Mesendoderm (in vitro differentiated cells): ENCODE results near the gene CCDC192.

Experiments used
- DNase-seq: peaks from one replicate; pipeline ENCODE4 v3.0.0; 2013
- H2AK5ac ChIP-seq: 2 replicates; pipeline ENCODE4 v1.6.1; 2013; ENCODE audit warnings: low read length, inconsistent platforms
- H2BK120ac ChIP-seq: 2 replicates; pipeline ENCODE4 v1.6.1; 2013; ENCODE audit warnings: low read depth, mild to moderate bottlenecking, low read length, moderate library complexity, mixed read lengths
- H2BK15ac ChIP-seq: replicated peaks from 2 replicates; pipeline ENCODE4 v1.6.1; 2013; ENCODE audit warnings: low read depth, mild to moderate bottlenecking, moderate library complexity
- H2BK5ac ChIP-seq: 2 replicates; pipeline ENCODE4 v1.6.1; 2013; ENCODE audit warnings: low read length, inconsistent platforms
- H3K18ac ChIP-seq: 2 replicates; pipeline ENCODE4 v1.6.1; 2013; ENCODE audit warnings: mild to moderate bottlenecking, low read length, mixed read lengths
- H3K23ac ChIP-seq: one replicate; pipeline ENCODE4 v1.6.1; 2013; ENCODE audit warnings: low read length
- H3K27ac ChIP-seq: 2 replicates; pipeline ENCODE4 v1.5.1; 2013; ENCODE audit warnings: low read depth, mild to moderate bottlenecking, inconsistent platforms, low read length, moderate library complexity
- H3K27me3 ChIP-seq: 2 replicates; pipeline ENCODE4 v1.6.1; 2013; ENCODE audit warnings: low read length, control low read depth, mild to moderate bottlenecking, inconsistent platforms; ENCODE audit not compliant: insufficient read depth, poor library complexity
- H3K36me3 ChIP-seq: 2 replicates; pipeline ENCODE4 v1.6.1; 2013; ENCODE audit warnings: low read length, inconsistent platforms; ENCODE audit not compliant: control insufficient read depth, insufficient read depth
- H3K4ac ChIP-seq: one replicate; pipeline ENCODE4 v1.6.1; 2013; ENCODE audit warnings: low read depth, mild to moderate bottlenecking, low read length, moderate library complexity
- H3K4me1 ChIP-seq: 2 replicates; pipeline ENCODE4 v1.6.1; 2013; ENCODE audit warnings: low read depth, low read length, inconsistent platforms; ENCODE audit not compliant: control insufficient read depth
- H3K4me2 ChIP-seq: 2 replicates; pipeline ENCODE4 v1.6.1; 2013; ENCODE audit warnings: low read length
- H3K4me3 ChIP-seq: 2 replicates; pipeline ENCODE4 v1.5.1; 2013; ENCODE audit warnings: mild to moderate bottlenecking, low read length
- H3K56ac ChIP-seq: one replicate; pipeline ENCODE4 v1.6.1; 2013; ENCODE audit warnings: low read length
- H3K79me1 ChIP-seq: 2 replicates; pipeline ENCODE4 v1.6.1; 2013; ENCODE audit warnings: low read length, inconsistent platforms
- H3K79me2 ChIP-seq: 2 replicates; pipeline ENCODE4 v1.6.1; 2013; ENCODE audit warnings: mild to moderate bottlenecking, low read length; ENCODE audit not compliant: control insufficient read depth, insufficient read depth
- H3K9ac ChIP-seq: 2 replicates; pipeline ENCODE4 v1.6.1; 2013; ENCODE audit warnings: low read length, inconsistent platforms
- H4K5ac ChIP-seq: one replicate; pipeline ENCODE4 v1.6.1; 2013; ENCODE audit warnings: low read length
- H4K8ac ChIP-seq: one replicate; pipeline ENCODE4 v1.6.1; 2013; ENCODE audit warnings: low read depth, mild to moderate bottlenecking, control low read depth, low read length, moderate library complexity
- WGBS: extraction: QIAGEN DNeasy Blood & Tissue Kit; methylation state at CpG from one replicate; pipeline ENCODE4 v1.1.7; 2013; ENCODE audit warnings: low lambda C conversion rate, missing lambda C conversion rate; ENCODE audit not compliant: insufficient coverage; ENCODE audit errors: extremely low coverage; 5-methylcytosine and 5-hydroxymethylcytosine counted together

CCDC192 gene

GRCh38 chr5:127970854-127971425, 267.7 kb downstream of the CCDC192 start:
- no peaks in the 10 kb centered on the region for H3K27me3 ChIP-seq

GRCh38 chr5:127975961-127976360, 272.8 kb downstream of the CCDC192 start:
- Histone ChIP-seq H3K79me1 (no peaks in the 10 kb centered on the region), H3K36me3 (no peaks in the 10 kb centered on the region), H3K27me3 (no peaks in the 10 kb centered on the region), H2AK5ac (no peak overlapping the region), H2BK120ac (no peak overlapping the region), H3K56ac (no peak overlapping the region), H3K4me1 (no peaks in the 10 kb centered on the region), H3K4ac (no peak overlapping the region), H3K18ac (no peak overlapping the region), H3K9ac (no peak overlapping the region), H4K8ac (no peak overlapping the region), H3K4me2 (no peak overlapping the region), H3K23ac (no peak overlapping the region), H4K5ac (no peak overlapping the region), H3K27ac (no peak overlapping the region), H2BK5ac (no peak overlapping the region), H3K4me3 (no peak overlapping the region), H3K79me2 (no peaks in the 10 kb centered on the region), H2BK15ac (no peak overlapping the region)
- DNase-seq = no peak
- no CpG with 5 or more reads among the region's 2 CpGs for whole genome bisulfite sequencing

More at GRCh38 chr5:127970854-127971425, 267.7 kb downstream of the CCDC192 start:
- no peaks in the 10 kb centered on the region for H3K36me3 ChIP-seq
- no peak overlapping the region for H2BK5ac ChIP-seq
- H3K9ac ChIP-seq = no peak overlapping the region
- H3K4me2 ChIP-seq = no peak overlapping the region
- H2BK120ac ChIP-seq = no peak overlapping the region
- no peak overlapping the region for H3K4ac ChIP-seq
- no peak for DNase-seq
- H2BK15ac ChIP-seq = no peak overlapping the region
- no peak overlapping the region for H3K18ac ChIP-seq
- no peak overlapping the region for H4K8ac ChIP-seq
- WGBS = no CpG with 5 or more reads among the region's 2 CpGs
- no peak overlapping the region for H3K27ac ChIP-seq
- H2AK5ac ChIP-seq = no peak overlapping the region
- H4K5ac ChIP-seq = no peak overlapping the region
- H3K4me1 ChIP-seq = no peaks in the 10 kb centered on the region
- H3K56ac ChIP-seq = no peak overlapping the region
- no peaks in the 10 kb centered on the region for H3K79me1 ChIP-seq
- no peak overlapping the region for H3K4me3 ChIP-seq
- no peak overlapping the region for H3K23ac ChIP-seq
- H3K79me2 ChIP-seq = no peaks in the 10 kb centered on the region

- Histone ChIP-seq H3K9ac (no peak overlapping the region), H4K8ac (no peak overlapping the region), H2BK120ac (no peak overlapping the region), H3K79me1 (no peaks in the 10 kb centered on the region), H3K4me3 (no peak overlapping the region), H3K27me3 (no peaks in the 10 kb centered on the region), H3K18ac (no peak overlapping the region), H2BK5ac (no peak overlapping the region), H4K5ac (no peak overlapping the region), H3K4me2 (no peak overlapping the region), H3K27ac (no peak overlapping the region), H3K23ac (no peak overlapping the region), H3K36me3 (no peaks in the 10 kb centered on the region), H2BK15ac (no peak overlapping the region), H3K4ac (no peak overlapping the region), H3K56ac (no peak overlapping the region), H3K4me1 (no peaks in the 10 kb centered on the region), H3K79me2 (no peaks in the 10 kb centered on the region), H2AK5ac (no peak overlapping the region)
- no peak for DNase-seq
- no CpG with 5 or more reads among the region's 4 CpGs for WGBS
Measured at GRCh38 chr5:127976525-127976924, 273.3 kb downstream of the CCDC192 start.

DNA sequence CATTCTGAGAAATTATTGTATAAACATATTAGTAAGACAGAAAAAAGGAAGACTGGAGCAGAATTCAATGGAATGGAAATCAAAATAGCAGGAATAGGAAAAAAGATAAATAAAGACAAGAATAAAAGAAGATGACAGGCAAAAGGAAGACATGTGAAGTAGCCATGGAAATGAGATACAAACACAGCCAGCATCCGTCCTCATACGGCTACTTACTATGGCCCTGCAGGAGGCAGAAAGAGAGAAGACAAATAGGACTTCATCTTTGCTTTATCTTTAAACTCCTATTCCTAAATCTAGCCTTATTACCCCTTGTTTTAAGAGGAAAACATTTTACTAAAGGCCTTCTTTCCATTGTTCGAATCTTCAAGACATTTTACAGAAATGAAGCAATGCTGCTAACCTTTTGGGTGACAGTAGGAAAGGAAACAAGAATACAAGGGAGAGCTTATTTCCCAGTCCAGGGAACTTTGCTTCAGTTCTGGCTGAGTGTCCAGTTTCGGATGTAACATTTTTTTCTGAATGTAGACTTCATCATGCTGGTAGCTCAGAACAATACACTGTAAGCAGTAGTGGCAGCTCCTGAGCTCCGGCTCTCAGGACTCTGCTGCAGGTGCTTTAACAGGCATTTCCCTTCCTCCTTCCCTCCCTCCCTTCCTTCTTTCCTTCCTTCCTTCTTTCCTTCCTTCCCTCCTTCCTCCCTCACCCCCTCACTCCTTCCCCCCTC, 274.0 kb downstream of the CCDC192 start:
- Histone ChIP-seq H3K4me2 (no peak overlapping the region), H4K8ac (no peak overlapping the region), H3K9ac (no peak overlapping the region), H3K36me3 (no peaks in the 10 kb centered on the region), H3K79me1 (no peaks in the 10 kb centered on the region), H3K56ac (no peak overlapping the region), H2BK15ac (no peak overlapping the region), H3K4ac (no peak overlapping the region), H3K18ac (no peak overlapping the region), H3K23ac (no peak overlapping the region), H3K4me1 (no peaks in the 10 kb centered on the region), H3K79me2 (no peaks in the 10 kb centered on the region), H4K5ac (no peak overlapping the region), H3K4me3 (no peak overlapping the region), H2BK120ac (no peak overlapping the region), H3K27me3 (no peaks in the 10 kb centered on the region), H2AK5ac (no peak overlapping the region), H3K27ac (no peak overlapping the region), H2BK5ac (no peak overlapping the region)
- no CpG with 5 or more reads among the region's 5 CpGs for WGBS
- DNase-seq = no peak

GRCh38 chr5:127978738-127979300, 275.6 kb downstream of the CCDC192 start:
- Histone ChIP-seq H3K79me2 (no peaks in the 10 kb centered on the region), H3K18ac (no peak overlapping the region), H3K4ac (no peak overlapping the region), H3K79me1 (no peaks in the 10 kb centered on the region), H4K8ac (no peak overlapping the region), H3K4me3 (no peak overlapping the region), H2BK5ac (no peak overlapping the region), H3K4me2 (no peak overlapping the region), H3K27ac (no peak overlapping the region), H4K5ac (no peak overlapping the region), H2BK120ac (no peak overlapping the region), H3K27me3 (no peaks in the 10 kb centered on the region), H3K9ac (no peak overlapping the region), H2AK5ac (no peak overlapping the region), H3K36me3 (no peaks in the 10 kb centered on the region), H3K56ac (no peak overlapping the region), H3K4me1 (no peaks in the 10 kb centered on the region), H3K23ac (no peak overlapping the region), H2BK15ac (no peak overlapping the region)
- no CpG with 5 or more reads among the region's 5 CpGs for WGBS
- no peak for DNase-seq
